Right ventricle myocardium superior (tissue), 1 donor: ENCODE results near the gene ATRNL1. TPM values are rescaled to one million over a fixed set of nuclear protein-coding genes. Genes with fewer than 3 reads are reported as not detected.

Source experiments
- ATAC-seq: fragments of 200-7000 bp; cut with Tn5 transposase; one replicate; pipeline ENCODE4 v1.9.1; 2020; ENCODE audit warnings: mild to moderate bottlenecking; ENCODE audit not compliant: poor library complexity
- DNase-seq: peaks from one replicate; pipeline ENCODE4 v3.0.0-alpha.2; 2020
- intact Hi-C: fragments of 100-400 bp; cut with DNase I; formaldehyde crosslinking; loops from one replicate; pipeline ENCODE4 v1.11.2; 2022
- total RNA-seq: library from RNA; stranded (reverse); fragmentation: NEBNext Ultra II Directional; extraction: Animal tissue kit (Norgen Biotek cat#: 25700); gene quantifications from one replicate; pipeline ENCODE4 v1.2.1, GENCODE V29; 2021
- donor health status: DM: no; HTN: yes; CAD: no; lungs with severe emphysema.

Gene ATRNL1
- total RNA-seq, 1 donor from 2014 or later, result 0.38 TPM

DNA sequence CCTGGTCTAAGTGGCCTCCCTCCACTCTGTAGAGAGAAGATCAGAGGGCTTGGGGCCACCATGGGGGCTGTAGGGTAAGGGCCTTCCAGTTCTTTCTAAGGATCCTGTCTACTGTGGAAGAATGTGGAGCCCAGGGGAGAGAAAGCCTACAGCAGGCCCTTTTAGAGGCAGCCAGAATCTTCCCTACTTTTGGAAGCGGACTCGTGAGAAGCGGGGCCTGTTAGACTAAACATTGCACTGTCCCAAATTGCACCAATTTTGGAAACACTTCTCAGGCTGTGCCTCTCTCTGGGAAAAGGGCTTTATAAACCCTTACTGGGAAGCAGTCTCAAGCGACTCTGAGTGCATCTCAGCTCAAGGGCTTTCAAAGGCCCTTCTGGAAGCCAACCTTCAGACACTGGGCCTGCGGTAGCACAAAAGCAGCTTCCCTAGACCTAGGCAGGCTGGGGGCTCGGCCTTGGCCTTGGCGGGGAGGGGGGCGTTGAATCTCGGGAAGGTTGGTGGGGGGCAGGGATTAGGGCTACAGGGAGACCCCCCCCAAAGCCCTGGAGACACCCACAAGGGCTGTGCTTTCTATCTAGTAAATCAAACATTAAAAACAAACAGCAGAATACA, 881.8 kb downstream of the ATRNL1 start:
- intact Hi-C loops, result no loop called here
- ATAC-seq (no peak), DNase-seq (no peak)

GRCh38 chr10:115975506-115975905, 882.3 kb downstream of the ATRNL1 start:
- ATAC-seq, result no peak
- intact Hi-C loops, result no loop called here
- no peak for DNase-seq

DNA sequence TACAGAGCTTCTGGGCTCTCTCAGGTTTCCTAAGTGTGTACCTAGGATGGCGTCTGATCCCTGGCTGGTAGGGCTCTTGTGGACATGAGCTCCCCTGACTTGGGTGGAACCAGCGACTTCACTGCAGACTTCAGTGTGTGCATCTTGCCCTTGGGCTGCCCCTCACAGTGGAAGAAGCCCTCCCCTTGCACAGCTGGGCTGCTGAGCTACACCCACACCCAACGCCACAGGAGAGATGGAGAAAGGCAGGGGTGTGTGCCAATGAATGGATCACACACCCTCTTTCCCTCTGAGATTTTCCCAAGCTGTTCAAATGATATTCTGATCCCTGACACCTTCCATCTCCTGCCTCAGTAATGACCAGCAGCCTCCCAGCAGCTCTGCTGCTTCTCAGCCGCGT, 883.2 kb downstream of the ATRNL1 start:
- no peak for DNase-seq
- intact Hi-C loops, result no loop called here
- no peak for ATAC-seq

- DNase-seq, result no peak
- intact Hi-C loops, result no loop called here
- ATAC-seq, result no peak
These were observed 884.7 kb downstream of the ATRNL1 start for GRCh38 chr10:115977855-115978254.

DNA sequence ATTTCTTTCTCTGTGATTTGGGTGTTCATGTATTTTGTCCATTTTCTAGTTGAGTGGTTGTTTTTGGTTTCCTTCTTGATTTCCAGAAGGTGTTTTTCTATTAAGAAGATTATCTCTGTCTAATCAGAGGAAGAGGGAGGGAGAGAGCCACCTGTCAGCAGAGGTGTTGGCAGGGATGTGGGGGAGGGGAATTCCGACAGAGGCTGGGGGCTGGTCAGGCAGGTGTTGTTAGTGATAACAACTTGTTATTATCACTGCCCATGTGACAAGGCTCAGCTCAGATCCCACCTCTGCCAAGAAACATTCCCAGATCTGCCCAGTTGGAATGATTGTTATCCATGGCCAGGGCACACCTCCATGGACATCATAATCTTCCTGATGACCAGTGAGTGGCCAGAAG, 886.4 kb downstream of the ATRNL1 start:
- ATAC-seq, result no peak
- DNase-seq, result no peak
- intact Hi-C loops, result no loop called here

DNA sequence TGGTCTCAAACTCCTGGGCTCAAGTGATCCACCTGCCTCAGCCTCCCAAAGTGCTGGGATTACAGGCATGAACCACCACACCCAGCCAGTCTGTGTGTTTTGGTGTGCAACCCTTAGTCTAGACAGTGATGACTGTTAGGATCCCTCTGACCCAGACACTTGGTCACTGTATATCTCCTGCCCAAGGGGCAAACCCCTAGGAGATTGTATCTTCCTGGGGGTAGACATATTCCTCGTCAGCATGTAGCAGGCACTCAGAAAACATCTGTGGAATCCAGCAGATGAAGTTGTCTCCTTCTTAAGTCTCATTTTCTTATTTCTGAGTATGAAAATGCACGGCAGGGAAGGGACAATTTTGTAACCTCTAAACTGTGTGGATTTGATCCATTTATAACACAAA, 887.3 kb downstream of the ATRNL1 start:
- intact Hi-C loops, result no loop called here
- DNase-seq (no peak), ATAC-seq (no peak)

- intact Hi-C loops, result no loop called here
- no peak for DNase-seq
- no peak for ATAC-seq
These were observed 887.9 kb downstream of the ATRNL1 start for GRCh38 chr10:115981081-115981480.

- intact Hi-C loops, result no loop called here
- ATAC-seq, result no peak
- DNase-seq, result no peak
These were observed 888.9 kb downstream of the ATRNL1 start for GRCh38 chr10:115982076-115982475.

DNA sequence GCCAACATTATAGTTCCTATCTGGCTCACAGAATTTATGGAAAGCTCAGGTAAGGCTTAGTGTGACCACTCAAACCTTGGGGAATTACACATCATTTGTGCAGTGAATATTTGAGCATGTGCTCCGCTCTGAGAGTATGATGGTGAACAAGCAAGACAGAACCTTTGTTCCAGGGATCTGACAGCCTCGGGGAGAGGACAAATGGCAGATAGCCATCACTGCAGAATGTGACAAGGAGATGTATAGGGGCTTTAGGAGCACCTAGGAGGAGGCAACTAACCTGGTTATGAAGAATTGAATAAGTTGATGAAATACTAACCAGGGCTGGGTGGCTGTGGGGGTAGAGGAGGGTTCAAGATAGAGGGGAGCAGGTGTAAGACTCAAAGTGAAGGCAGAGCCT, 889.4 kb downstream of the ATRNL1 start:
- DNase-seq (no peak), ATAC-seq (no peak)
- intact Hi-C loops, result no loop called here

DNA sequence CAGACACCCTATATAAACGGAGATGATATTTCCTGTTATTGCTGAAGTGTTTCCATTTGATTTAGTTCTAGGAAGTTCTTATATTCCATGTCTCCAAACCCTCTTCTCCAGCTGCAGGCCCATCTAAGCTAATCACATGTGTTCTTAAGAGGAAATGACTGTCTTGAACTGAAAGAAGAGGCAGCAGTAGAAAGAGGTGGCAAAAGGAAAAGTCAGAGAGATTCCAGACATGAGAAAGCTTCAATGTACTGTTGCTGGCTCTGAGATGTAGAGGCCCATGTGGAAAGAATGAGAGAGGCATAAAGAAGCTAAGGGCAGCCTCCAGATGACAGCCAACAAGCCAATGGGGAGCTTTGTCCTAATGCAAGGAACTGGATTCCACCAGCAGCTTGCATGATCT, 892.6 kb downstream of the ATRNL1 start:
- no peak for DNase-seq
- no peak for ATAC-seq
- intact Hi-C loops, result no loop called here

DNA sequence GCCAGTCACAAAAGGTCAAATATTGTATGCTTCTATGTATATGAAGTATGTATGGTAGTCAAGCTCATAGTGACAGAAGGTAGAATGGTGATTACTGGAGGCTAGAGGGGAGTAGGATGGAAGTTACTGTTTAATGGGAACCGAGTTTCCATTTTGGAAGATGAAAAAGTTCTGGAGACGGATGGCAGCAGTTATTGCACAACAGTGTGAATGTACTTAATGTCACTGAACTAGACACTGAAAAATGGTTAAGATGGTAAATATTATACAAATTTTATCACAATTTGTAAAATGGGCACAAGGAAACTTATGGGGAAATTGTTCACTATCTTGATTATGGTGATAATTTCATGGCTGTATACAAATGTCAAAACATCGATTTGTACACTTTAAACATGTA, 895.2 kb downstream of the ATRNL1 start:
- DNase-seq (no peak), ATAC-seq (no peak)
- intact Hi-C loops, result no loop called here

- ATAC-seq (no peak), DNase-seq (no peak)
- intact Hi-C loops, result no loop called here
These were observed 896.5 kb downstream of the ATRNL1 start for GRCh38 chr10:115989621-115990020.

- ATAC-seq, result no peak
- DNase-seq, result no peak
- intact Hi-C loops, result no loop called here
These were observed 899.2 kb downstream of the ATRNL1 start for GRCh38 chr10:115992236-115992986.

- ATAC-seq, result no peak
- intact Hi-C loops, result no loop called here
These were observed 902.9 kb downstream of the ATRNL1 start for GRCh38 chr10:115996031-115996430.

GRCh38 chr10:115998301-115998700, 905.1 kb downstream of the ATRNL1 start:
- intact Hi-C loops, result no loop called here
- DNase-seq (no peak), ATAC-seq (no peak)

More at GRCh38 chr10:115996031-115996430, 902.9 kb downstream of the ATRNL1 start:
- DNase-seq, result no peak

Other genes with a start within 250 kb of the ATRNL1 start
- gene TRUB1, start 155.2 kb upstream of the ATRNL1 start, total RNA-seq, result 12.0 TPM